NCI-H82 treated with DMSO at 0.1 percent for 48 hours (cell line): ENCODE results near the gene LPO.

ENCODE experiments used
- DNase-seq: peaks from one replicate; lab custom pipeline; 2025; ENCODE audit not compliant: unreplicated experiment; lab: John Stamatoyannopoulos, UW

LPO gene

GRCh38 chr17:58277107-58277801 is 38.9 kb downstream of the LPO start:
- no peak for DNase-seq

- DNase-seq = no peak
These were observed 39.6 kb downstream of the LPO start for GRCh38 chr17:58277802-58278595.

DNA sequence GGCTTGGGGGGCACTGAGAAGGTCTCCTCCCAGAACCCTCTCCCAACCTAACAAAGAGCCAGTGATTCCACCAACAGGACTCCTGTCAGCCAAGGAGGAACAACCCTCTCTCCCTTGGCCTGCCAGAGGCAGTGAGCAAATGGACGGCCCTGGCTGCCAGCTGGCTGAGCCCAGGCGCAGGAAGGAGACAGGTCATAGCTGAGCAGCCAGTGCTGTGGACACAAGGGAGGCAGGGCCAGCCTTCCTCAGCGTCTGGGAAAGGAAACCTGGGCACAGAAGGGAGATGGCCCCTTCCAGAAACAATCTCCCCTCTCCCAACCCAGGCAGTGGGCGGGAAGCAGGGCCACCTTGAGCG is 40.3 kb downstream of the LPO start:
- no peak for DNase-seq

DNA sequence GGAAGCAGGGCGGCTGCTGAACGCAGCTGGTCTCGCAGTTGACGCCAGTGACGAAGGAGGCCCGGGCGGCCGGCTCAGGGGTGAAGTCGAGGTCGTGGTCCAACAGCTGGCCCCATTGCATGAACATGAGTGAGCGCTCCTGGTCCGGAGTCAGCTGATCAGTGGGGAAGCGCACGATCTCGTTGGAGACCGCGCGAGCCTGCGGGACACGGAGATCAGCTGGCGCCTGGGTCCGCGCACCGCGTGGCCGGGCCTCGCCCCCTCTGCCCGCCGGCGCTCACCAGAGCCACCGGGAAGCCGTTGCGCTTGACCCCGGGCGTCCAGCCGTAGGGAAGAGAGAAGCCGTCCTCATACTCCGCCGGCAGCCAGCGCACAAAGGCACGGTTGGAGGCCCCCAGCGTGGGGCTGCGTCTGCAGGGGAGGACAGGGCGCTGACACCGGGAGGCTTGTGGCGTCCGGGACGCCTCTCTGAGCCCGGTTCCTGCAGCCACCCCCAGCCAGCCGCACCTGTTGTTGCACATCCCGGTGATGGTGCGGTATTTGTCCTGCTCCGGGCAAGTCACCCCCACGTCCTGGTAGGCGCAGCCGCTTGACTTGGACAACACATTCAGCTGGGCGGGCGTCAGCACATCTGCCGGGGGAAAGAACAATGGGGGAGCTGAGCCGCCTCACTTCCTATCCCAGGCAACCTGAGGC is 40.8 kb downstream of the LPO start:
- no peak for DNase-seq

- DNase-seq = no peak
These were observed 41.5 kb downstream of the LPO start for GRCh38 chr17:58279736-58280479.

- peak; percentile 16 for DNase-seq
These were observed 42.3 kb downstream of the LPO start, which contains the start of gene MPO for GRCh38 chr17:58280480-58281217. Gene MPO (minus strand): TSS chr17:58280935. CDS start chr17:58280758, 177 bp downstream.

GRCh38 chr17:58281511-58282011 is 43.2 kb downstream of the LPO start:
- peak; percentile 13 for DNase-seq

- no peak for DNase-seq
These were observed 44.1 kb downstream of the LPO start for GRCh38 chr17:58282442-58282841.

GRCh38 chr17:58283674-58284612 is 45.6 kb downstream of the LPO start:
- DNase-seq = no peak

- no peak for DNase-seq
These were observed 46.4 kb downstream of the LPO start for GRCh38 chr17:58284613-58285421.

DNA sequence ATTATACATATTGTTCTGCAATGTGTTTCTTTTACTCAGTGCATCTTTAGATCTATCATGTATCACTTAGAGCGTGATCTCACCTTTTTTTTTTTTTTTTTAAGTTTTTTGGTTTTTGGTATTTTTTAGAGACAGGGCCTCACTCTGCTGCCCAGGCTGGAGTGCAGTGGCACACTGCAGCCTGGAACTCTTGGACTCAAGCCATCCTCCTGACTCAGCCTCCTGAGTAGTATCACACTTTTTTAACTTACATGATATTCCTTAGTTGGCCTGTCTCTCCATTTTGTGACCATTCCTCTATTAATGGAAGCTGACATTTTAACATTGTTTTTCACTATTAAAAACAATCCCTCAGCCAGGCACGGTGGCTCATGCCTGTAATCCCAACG is 47.0 kb downstream of the LPO start:
- DNase-seq = no peak

GRCh38 chr17:58289869-58290268 is 51.5 kb downstream of the LPO start:
- DNase-seq = no peak

GRCh38 chr17:58291246-58291645 is 52.9 kb downstream of the LPO start:
- DNase-seq = no peak

- DNase-seq = no peak
These were observed 55.6 kb downstream of the LPO start for GRCh38 chr17:58294034-58294433.

- DNase-seq = no peak
These were observed 62.0 kb downstream of the LPO start for GRCh38 chr17:58300336-58300735.

DNA sequence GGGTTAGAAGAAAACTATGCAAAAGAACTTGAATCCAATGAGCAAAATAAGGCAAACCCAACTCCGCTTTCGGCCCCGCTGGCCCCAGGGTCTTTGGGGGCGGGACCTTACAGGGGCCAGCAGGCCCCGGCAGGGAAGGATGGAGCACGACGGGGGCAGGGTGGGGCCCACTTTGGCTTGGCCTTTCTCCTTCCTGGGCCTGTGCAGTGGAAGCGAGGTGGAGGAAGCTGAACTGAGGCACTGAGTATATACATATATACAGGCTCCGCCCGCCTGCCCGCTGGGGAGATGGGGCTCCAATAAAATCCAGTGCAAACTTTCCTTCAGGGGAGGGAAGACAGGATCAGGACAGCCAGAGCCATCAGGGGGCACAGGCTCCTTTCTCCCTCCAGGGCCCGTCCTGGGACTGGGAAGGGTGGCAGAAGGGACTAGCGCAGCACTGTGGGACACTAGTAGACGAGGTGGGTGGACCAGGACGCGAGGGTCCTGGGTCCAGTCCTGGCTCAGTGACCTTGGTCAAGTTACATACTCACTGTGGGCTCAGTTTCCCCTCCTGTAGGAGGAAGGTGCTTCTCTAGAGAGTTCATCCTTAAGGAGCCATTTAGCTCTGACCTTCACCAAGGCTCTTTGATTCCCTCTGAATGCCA is 63.2 kb downstream of the LPO start:
- no peak for DNase-seq

DNA sequence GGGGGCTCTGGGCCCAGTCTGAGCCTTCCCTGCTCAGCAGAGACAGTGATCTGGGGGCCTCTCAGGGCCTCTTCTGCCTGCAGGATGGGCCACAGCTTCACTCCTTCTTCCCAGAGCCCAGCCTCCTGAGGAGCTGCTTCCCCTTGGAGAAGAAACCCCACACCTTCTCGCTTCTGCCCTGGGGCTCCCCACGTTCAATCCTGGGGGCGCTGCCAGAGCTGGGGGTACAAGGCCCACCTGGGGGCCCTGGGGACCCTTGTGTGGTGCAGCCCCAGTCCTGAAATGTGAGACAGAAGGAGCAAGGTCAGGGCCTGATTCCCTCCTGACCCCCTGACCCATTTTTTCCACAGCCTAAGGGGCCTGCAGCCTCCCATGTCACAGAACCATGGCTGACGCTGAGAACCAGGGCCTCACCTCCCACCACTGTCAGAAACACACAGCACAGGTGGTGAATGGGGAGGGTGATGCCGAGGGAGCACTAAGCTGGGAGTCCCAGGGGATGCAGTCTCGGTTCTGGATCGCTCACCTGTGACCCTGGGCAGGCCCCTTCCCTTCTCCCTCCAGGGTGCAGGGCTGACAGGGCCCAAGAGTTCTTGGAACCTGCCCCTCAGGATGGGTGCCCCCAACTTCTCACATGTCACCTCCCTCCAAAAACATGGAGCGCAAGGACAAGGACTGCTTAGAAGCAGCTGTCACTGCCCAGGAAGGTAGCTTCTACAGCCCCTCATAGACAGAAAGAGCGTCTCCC is 64.0 kb downstream of the LPO start:
- DNase-seq = no peak
